ENCODE data around the gene CASZ1.

DNA sequence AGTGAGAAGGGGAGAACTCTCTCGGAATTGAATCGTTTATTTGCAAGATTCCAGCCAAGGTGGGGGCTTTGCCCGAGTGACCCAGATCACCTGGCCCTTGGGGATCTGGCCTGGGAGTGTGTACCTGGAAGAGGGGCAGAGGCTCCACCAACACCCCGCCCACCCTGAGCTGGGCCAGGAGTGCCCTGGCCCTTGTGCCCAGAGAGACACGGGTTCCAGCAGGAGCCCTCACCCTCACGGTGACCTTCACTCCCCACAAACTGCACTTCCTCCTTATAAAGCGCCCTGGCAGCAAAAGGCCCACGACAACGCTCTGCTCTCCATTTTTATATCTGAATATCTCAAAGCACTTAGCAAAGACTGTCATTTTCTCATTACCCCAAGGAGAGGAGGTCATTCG, 16.6 kb downstream of the CASZ1 start:
- TF ChIP-seq, protein P1, sequence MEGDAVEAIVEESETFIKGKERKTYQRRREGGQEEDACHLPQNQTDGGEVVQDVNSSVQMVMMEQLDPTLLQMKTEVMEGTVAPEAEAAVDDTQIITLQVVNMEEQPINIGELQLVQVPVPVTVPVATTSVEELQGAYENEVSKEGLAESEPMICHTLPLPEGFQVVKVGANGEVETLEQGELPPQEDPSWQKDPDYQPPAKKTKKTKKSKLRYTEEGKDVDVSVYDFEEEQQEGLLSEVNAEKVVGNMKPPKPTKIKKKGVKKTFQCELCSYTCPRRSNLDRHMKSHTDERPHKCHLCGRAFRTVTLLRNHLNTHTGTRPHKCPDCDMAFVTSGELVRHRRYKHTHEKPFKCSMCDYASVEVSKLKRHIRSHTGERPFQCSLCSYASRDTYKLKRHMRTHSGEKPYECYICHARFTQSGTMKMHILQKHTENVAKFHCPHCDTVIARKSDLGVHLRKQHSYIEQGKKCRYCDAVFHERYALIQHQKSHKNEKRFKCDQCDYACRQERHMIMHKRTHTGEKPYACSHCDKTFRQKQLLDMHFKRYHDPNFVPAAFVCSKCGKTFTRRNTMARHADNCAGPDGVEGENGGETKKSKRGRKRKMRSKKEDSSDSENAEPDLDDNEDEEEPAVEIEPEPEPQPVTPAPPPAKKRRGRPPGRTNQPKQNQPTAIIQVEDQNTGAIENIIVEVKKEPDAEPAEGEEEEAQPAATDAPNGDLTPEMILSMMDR (IDR thresholded peaks at IDR 0.05; ENCODE audit: insufficient read depth, low read length, poor library complexity, severe bottlenecking) = no peak
- no peak for TF ChIP-seq EZH2phosphoT487 (conservative IDR thresholded peaks at IDR 0.05; ENCODE audit: low read length)
